ENCODE data around the gene MBD1.
"Not testable (repeated sequence)": the region's sequence is repeated elsewhere in the genome, so short reads cannot be mapped to it uniquely, and the experiment has no call there.

Gene MBD1

DNA sequence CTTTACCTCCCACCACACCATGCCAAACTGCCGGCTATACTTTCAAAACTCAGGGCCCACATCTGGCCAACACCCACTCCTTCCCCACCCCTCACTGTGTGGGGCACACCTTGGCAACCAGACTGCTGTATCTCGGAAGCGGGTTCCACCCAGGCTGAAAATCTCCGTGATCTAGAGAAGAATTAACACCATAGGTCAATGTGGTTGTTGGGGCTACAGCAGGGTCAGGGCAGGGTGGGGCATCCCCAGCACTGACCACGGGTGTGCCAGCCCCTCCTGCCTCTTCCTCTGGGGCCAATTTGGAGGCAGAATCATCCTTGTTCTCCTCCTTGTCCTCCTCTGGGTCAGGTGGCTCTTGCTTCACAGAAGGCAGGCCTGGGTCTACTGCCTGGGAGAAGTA is 8.8 kb downstream of the MBD1 start:
- FAIRE-seq = no peak

DNA sequence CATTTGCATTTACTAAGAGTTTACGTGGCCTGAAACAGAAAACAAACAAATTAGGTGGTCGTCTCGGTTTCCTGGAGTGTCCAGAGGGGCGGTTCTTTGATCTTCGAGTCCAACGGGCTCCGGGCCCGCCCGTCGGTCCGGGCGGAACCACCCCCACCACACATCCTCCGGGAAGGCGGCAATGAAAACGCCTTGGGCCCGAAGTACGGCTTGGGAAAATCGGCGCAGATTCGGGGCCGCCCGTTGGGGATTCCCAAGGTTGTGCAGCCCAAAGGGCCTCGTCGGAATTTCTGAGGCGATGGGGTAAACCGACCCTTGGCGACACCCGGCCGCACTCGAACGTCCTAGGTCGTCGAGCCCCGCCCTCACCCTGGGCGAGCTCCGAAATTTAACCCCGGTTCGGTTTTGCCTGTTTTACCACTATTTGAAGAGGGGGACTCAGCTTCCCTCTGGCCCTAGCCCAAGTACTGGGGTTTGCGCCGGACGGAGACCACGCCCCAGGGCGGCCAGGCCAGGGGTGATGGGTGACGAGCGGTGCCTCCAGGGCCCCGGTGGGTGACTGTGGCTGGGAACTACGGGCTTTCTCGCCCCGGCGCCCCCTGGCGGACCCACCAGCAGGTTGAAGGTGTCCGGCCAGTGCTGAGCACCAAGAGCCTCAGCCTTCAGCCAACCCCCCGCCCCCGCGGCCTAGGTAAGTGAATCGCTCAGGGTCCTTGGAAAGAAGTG is 13.1 kb downstream of the MBD1 start:
- no peak for FAIRE-seq

DNA sequence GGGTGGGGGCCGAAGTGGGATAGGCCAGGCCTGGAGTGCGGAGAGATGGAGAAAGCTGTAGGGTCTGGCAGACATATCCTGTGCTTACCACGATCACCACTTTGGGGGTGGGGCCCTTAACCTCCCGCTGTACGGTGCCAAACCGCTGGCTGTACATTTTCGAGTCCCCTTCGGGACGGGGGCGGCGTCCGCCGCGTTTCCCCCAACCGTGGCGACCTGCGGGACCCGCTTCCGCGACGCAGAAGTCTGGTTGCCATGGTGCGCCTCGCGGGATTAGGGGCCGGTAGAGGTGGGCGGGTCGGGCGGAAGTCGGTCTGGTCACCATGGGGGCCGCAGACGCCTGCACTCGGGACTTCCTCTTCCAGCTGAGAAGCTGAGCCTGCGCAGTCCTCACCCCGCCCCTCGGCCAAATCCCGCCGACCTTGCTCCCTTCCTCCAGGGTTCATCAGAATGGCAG is 15.0 kb downstream of the MBD1 start, which contains the start of gene CFAP53:
CFAP53 (minus strand) TSS at position 248 of the 457 bp plus-strand sequence; CDS start at position 157, 91 bp downstream.
- peak; percentile 33 for FAIRE-seq

DNA sequence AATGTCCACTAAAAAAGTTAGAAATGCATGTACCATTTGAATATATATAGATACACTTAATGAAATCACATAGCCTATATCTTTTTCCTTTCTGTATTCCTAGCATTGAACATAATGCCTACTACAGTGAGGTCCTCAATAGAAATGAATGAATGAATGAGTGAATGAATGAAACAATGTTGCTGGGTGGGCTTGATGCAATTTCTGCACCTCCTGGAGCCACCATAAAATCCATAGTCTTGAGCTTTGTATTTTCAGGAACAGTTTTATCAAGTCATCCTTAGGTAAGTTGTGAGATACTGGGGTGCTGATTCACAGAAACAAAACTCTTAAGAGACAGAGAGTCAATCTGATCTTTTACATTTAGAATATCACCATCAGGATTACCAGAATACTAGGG is 18.3 kb downstream of the MBD1 start:
- FAIRE-seq = no peak

DNA sequence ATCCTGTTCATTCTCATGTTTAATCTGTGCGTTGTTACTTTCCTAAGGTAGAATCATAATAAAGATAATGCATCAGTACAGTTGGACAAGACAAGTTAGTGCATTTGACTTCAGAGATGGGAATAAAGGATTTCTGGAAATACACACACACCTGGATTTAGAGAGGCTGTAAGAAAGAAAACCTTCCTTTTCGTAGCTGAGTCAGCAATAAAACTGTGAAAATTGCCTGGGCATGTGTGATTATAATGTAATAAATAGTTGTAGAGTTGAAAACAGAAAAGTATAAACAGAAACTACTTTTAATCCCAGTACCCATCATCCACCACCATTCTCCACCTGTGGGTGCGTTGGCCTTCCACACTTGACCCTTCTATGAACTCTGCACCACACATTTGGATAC is 30.4 kb downstream of the MBD1 start:
- FAIRE-seq = no peak

DNA sequence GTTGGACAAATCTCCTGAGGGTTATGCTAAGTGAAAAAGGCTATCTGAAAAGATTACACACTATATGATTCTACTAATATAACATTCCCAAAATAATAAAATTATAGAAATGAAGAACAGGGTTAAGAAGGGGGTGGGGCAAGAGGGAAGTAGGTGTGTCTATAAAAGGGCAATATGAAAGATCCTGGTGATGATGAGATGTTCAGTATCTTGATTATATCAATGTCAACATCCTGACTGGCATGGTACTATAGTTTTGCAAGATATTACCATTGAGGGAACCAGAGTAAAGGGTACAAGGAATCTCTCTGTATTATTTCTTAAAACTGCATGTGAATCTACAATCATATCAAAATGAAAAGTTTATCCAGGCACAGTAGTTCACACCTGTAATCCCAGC is 31.7 kb downstream of the MBD1 start:
- no peak for FAIRE-seq

DNA sequence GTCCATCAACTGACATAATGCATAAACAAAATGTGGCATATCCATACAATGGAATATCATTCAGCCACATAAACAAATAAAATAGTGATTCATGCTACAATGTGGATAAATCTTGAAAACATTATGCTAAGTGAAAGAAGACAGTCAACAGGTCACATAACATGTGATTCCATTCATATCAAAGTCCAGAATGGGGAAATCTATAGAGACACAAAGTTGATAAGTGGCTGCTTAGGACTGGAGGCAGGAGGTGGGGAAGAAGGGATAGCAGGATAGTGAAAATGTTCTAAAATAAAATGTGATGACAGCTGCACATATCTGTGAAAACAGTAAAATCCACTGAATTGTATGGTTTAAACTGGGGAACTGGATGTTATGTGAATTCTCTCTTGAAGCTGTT is 33.8 kb downstream of the MBD1 start:
- FAIRE-seq = no peak

DNA sequence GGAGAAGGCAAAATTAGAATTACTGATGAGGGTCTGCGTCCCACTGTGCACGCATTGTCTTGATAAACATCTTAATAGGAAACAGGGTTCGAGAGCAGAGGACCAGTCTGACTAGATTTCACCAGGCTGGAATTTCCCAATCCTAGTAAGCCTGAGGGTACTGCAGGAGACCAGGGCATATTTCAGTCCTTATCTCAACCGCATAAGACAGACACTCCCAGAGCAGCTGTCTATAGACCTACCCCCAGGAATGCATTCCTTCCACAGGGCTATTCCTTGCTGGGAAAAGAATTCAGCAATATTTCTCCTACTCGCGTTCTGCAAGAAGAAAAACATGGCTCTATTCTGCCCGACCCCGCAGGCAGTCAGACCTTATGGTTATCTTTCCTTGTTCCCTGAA is 39.6 kb downstream of the MBD1 start:
- not testable (repeated sequence) for FAIRE-seq

DNA sequence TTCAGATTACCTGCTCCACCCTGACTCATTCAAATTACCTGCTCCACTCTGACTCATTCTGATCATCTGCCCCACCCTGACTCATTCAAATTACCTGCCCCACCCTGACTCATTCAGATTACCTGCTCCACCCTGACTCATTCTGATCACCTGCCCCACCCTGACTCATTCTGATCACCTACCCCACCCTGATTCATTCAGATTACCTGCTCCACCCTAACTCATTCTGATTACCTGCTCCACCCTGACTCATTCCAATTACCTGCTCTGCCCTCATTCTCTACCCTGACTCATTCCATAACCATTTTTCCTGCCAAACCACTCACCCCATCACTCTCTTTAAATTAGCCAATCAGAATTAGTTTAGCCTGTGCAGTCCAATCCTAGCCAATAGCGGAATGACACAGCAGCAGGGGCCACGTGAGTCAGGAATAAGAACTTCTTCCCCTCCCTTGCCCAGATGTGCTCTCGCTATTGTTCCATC is 41.2 kb downstream of the MBD1 start:
- FAIRE-seq = no peak

DNA sequence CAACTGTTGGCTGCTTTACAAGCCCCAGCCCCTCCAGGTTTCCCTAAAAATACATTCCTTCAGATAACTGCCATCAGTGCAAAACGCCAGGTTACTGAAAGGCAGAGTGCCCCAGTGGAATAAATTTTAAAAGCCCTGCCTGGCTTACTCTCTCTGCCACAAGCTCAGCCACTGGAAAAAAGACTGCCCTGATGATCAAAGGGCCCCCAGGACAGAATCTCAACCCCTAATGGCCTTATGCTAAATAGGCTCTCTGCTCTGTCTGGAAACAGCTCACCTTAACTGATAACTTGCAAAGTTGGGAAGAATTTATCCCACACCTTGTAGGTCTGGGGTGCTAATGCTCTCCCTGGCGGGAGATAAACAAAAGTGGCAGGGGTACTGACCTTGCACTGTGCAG is 48.9 kb downstream of the MBD1 start:
- FAIRE-seq = no peak

DNA sequence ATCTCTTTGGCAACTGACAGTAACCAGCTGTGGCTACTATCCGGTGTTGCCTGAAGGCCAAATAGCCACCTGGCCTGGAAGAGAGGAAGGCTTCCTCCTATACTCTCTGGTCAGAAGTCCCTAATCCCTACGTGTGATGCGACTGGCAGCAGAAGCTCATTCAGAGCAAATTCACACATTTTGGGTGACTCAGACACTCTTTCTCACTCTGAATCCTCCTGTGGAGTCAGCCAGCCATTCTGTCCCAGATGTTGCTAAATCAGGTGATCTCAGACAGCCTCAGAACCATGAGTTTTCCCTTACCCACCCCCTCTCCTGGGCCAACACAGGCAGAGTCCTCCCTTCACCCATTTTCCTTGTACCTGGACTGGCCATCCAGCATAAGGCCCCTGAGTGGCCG is 49.7 kb downstream of the MBD1 start:
- no peak for FAIRE-seq

DNA sequence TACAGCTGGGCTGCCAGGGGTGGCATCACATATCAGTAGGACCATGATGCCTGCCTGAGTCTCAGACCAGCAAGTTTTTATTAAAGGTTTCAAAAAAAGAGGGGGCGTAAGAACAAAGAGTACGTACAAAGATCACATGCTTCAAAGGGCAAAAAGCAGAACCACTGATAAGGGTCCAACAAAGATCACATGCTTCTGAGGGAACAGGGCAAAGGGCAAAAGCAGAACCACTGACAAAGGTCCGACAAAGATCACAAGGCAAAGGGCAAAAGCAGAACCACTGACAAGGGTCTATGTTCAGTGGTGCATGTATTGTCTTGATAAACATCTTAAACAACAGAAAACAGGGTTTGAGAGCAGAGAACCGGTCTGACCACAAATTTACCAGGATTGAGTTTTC is 61.1 kb downstream of the MBD1 start:
- FAIRE-seq = not testable (repeated sequence)

Measured in islet of Langerhans (tissue), 1 donor.